HEK293 (cell line): ENCODE measurements around the gene ZMYM3.

Experiments
- CTCF ChIA-PET: fragments of 350-600 bp; formaldehyde crosslinking; extraction: SDS; loops from one replicate; lab custom pipeline; 2021; ENCODE audit warnings: antibody characterized with exemption; lab: Yijun Ruan, JAX
- POLR2A ChIA-PET: fragments of 300-600 bp; formaldehyde crosslinking; extraction: SDS; loops from one replicate; lab custom pipeline; 2020; ENCODE audit warnings: antibody characterized with exemption, inconsistent platforms; lab: Yijun Ruan, JAX
- H3K27ac ChIP-seq: fragments of 200-500 bp; sonication (Bioruptor generic); 2 replicates; pipeline ENCODE4 v1.5.1; 2014; ENCODE audit warnings: low read depth, low read length, control low read depth, inconsistent platforms; ENCODE audit errors: extremely low read depth
- H3K36me3 ChIP-seq, 2 experiments: fragments of 200-500 bp in 1 of 2; sonication (Bioruptor generic) in 1 of 2; 1 replicate in 1 of 2; 2 replicates in 1 of 2; pipeline ENCODE4 v1.5.1; 2014 to 2017; ENCODE audit warnings: inconsistent platforms in 2 of 2, low read length in 2 of 2; ENCODE audit not compliant: control insufficient read depth in 2 of 2, insufficient read depth in 1 of 2
- H3K4me1 ChIP-seq: fragments of 200-500 bp; sonication (Bioruptor generic); 2 replicates; pipeline ENCODE4 v1.5.1; 2014; ENCODE audit warnings: mild to moderate bottlenecking, low read length, inconsistent platforms; ENCODE audit not compliant: control insufficient read depth, insufficient read depth
- H3K4me3 ChIP-seq: 2 replicates; pipeline ENCODE4 v1.5.1; 2011; ENCODE audit warnings: low read depth, mild to moderate bottlenecking, control low read depth, low read length, moderate library complexity
- H3K9me3 ChIP-seq: fragments of 200-500 bp; sonication (Bioruptor generic); 2 replicates; pipeline ENCODE4 v1.5.1; 2014; ENCODE audit warnings: low read depth, low read length, inconsistent platforms; ENCODE audit not compliant: control insufficient read depth, insufficient read depth
- MEIS1 ChIP-seq: sonication (generic); formaldehyde crosslinking; IDR thresholded peaks from 2 replicates; pipeline ENCODE4 v1.8.1; 2022; ENCODE audit warnings: missing genetic modification reagents, mild to moderate bottlenecking, borderline replicate concordance
- PRDM1 ChIP-seq: fragments of 450-650 bp; formaldehyde crosslinking; IDR thresholded peaks from 2 replicates; pipeline ENCODE4; 2016; ENCODE audit warnings: missing biosample characterization, missing genetic modification characterization
- SALL2 ChIP-seq: fragments of 450-650 bp; formaldehyde crosslinking; IDR thresholded peaks from 2 replicates; pipeline ENCODE4 v1.5.0; 2017; ENCODE audit warnings: missing biosample characterization, mild to moderate bottlenecking, missing genetic modification characterization, borderline replicate concordance
- TCF7L2 ChIP-seq: IDR thresholded peaks from 2 replicates; pipeline ENCODE4 v1.6.1; 2011; ENCODE audit warnings: low read depth, mild to moderate bottlenecking, inconsistent platforms, low read length, moderate library complexity, borderline replicate concordance
- ZFP69B ChIP-seq: fragments of 450-650 bp; formaldehyde crosslinking; IDR thresholded peaks from 2 replicates; pipeline ENCODE4 v1.5.1; 2016; ENCODE audit warnings: missing biosample characterization, missing genetic modification characterization
- ZNF133 ChIP-seq: fragments of 450-650 bp; formaldehyde crosslinking; IDR thresholded peaks from 2 replicates; pipeline ENCODE4 v1.5.1; 2016; ENCODE audit warnings: missing biosample characterization, missing genetic modification characterization
- ZNF239 ChIP-seq: fragments of 450-650 bp; formaldehyde crosslinking; IDR thresholded peaks from 2 replicates; pipeline ENCODE4 v1.5.1; 2016; ENCODE audit warnings: missing biosample characterization, missing genetic modification characterization
- ZNF266 ChIP-seq: fragments of 450-650 bp; formaldehyde crosslinking; IDR thresholded peaks from 2 replicates; pipeline ENCODE4 v1.5.1; 2016; ENCODE audit warnings: missing biosample characterization, missing genetic modification characterization, low read depth
- ZNF292 ChIP-seq: fragments of 450-650 bp; formaldehyde crosslinking; IDR thresholded peaks from 2 replicates; pipeline ENCODE4 v1.5.1; 2016; ENCODE audit warnings: low read depth, missing biosample characterization, missing genetic modification characterization, borderline replicate concordance
- ZNF792 ChIP-seq: fragments of 450-650 bp; formaldehyde crosslinking; IDR thresholded peaks from 2 replicates; pipeline ENCODE4 v1.5.1; 2016; ENCODE audit warnings: missing biosample characterization, missing genetic modification characterization
- TF ChIP-seq, protein P1 (sequence below): fragments of 450-650 bp; formaldehyde crosslinking; IDR thresholded peaks from 2 replicates; pipeline ENCODE4 v1.5.1; 2016; ENCODE audit warnings: missing biosample characterization, missing genetic modification characterization, borderline replicate concordance
- TF ChIP-seq, protein P2 (sequence below): fragments of 450-650 bp; formaldehyde crosslinking; IDR thresholded peaks from 2 replicates; pipeline ENCODE4 v1.5.1; 2016; ENCODE audit warnings: missing biosample characterization, missing genetic modification characterization, borderline replicate concordance

Gene ZMYM3

GRCh38 chrX:71250841-71251240 is 3.1 kb downstream of the ZMYM3 start:
- Histone ChIP-seq H3K4me1 (peaks cover 5% of the 10 kb centered on the region; the same call in 1 of the 2 replicates), H3K4me3 (no peak overlapping the region), H3K27ac (no peak overlapping the region), H3K36me3 (peaks cover 7 to 53% of the 10 kb centered on the region in 2 experiments), H3K9me3 (no peaks in the 10 kb centered on the region)
- ChIA-PET POLR2A (no interaction called here), CTCF (interaction anchor here (0.5 to 1.1 kb wide), 2 partner anchors 33 to 132 kb away, joined by 3 to 4 read pairs; partner anchors contain the start of genes MED12 and NONO)
- TF ChIP-seq ZNF133 (tag by site-specific recombination) (no peak), ZFP69B (no peak), PRDM1 (no peak), ZNF792 (tag by site-specific recombination) (no peak), TCF7L2 (no peak), MEIS1 (CRISPR knock-in tag) (no peak)
- TF ChIP-seq, protein P1, sequence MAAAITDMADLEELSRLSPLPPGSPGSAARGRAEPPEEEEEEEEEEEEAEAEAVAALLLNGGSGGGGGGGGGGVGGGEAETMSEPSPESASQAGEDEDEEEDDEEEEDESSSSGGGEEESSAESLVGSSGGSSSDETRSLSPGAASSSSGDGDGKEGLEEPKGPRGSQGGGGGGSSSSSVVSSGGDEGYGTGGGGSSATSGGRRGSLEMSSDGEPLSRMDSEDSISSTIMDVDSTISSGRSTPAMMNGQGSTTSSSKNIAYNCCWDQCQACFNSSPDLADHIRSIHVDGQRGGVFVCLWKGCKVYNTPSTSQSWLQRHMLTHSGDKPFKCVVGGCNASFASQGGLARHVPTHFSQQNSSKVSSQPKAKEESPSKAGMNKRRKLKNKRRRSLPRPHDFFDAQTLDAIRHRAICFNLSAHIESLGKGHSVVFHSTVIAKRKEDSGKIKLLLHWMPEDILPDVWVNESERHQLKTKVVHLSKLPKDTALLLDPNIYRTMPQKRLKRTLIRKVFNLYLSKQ = no peak
- TF ChIP-seq, all 188 proteins: peak for 0

DNA sequence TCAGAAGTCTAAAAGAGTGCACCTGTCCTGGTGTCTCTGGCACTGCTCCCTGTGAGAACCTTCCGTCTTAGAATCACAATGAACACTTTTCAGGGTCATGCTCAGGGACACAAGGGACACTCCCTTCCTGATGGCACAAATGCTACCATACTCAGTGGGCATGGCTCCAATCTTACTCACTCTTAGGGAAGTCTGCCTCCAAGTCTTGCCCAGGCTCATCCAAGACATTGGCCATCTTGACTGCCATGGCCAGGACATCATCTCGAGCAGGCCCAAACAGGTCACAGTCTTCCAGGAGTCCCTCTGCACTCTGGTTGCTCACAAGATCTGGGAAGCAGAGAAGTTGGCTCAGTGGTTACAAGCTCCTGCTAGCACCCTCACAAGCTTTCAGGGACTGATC is 8.8 kb downstream of the ZMYM3 start:
- ChIA-PET CTCF (interaction anchor here (0.5 kb wide), 2 partner anchors 9 to 425 kb away, joined by 3 read pairs; partner anchors contain the start of gene ZMYM3), POLR2A (interaction anchor here (0.6 to 1.2 kb wide), 3 partner anchors 8 to 50 kb away, joined by 3 to 5 read pairs (median 3); no protein-coding TSS in a partner anchor)
- Histone ChIP-seq H3K27ac (no peak overlapping the region), H3K4me3 (no peak overlapping the region), H3K4me1 (no peaks in the 10 kb centered on the region), H3K36me3 (peaks cover 17 to 99% of the 10 kb centered on the region in 2 experiments), H3K9me3 (no peaks in the 10 kb centered on the region)
- TF ChIP-seq, protein P1 = no peak
- TF ChIP-seq SALL2 (tag by site-specific recombination) (no peak), PRDM1 (no peak), ZNF292 (tag by site-specific recombination) (no peak)

GRCh38 chrX:71244359-71245128 is 9.4 kb downstream of the ZMYM3 start:
- TF ChIP-seq ZNF292 (tag by site-specific recombination) (no peak), ZNF266 (tag by site-specific recombination) (no peak), ZNF239 (tag by site-specific recombination) (no peak)
- TF ChIP-seq, protein P2, sequence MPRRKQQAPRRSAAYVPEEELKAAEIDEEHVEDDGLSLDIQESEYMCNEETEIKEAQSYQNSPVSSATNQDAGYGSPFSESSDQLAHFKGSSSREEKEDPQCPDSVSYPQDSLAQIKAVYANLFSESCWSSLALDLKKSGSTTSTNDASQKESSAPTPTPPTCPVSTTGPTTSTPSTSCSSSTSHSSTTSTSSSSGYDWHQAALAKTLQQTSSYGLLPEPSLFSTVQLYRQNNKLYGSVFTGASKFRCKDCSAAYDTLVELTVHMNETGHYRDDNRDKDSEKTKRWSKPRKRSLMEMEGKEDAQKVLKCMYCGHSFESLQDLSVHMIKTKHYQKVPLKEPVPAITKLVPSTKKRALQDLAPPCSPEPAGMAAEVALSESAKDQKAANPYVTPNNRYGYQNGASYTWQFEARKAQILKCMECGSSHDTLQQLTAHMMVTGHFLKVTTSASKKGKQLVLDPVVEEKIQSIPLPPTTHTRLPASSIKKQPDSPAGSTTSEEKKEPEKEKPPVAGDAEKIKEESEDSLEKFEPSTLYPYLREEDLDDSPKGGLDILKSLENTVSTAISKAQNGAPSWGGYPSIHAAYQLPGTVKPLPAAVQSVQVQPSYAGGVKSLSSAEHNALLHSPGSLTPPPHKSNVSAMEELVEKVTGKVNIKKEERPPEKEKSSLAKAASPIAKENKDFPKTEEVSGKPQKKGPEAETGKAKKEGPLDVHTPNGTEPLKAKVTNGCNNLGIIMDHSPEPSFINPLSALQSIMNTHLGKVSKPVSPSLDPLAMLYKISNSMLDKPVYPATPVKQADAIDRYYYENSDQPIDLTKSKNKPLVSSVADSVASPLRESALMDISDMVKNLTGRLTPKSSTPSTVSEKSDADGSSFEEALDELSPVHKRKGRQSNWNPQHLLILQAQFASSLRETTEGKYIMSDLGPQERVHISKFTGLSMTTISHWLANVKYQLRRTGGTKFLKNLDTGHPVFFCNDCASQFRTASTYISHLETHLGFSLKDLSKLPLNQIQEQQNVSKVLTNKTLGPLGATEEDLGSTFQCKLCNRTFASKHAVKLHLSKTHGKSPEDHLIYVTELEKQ (tag by site-specific recombination) = no peak
- peaks cover 17 to 98% of the 10 kb centered on the region in 2 experiments for H3K36me3 ChIP-seq

More at GRCh38 chrX:71244359-71245128, 9.4 kb downstream of the ZMYM3 start:
- no peaks in the 10 kb centered on the region for H3K4me1 ChIP-seq
- ChIA-PET POLR2A (interaction anchor here (0.6 to 1.2 kb wide), 3 partner anchors 9 to 49 kb away, joined by 3 to 5 read pairs (median 3); no protein-coding TSS in a partner anchor), CTCF (interaction anchor here (0.5 kb wide), 1 partner anchor 425 kb away, joined by 3 read pairs; no protein-coding TSS in a partner anchor)
- no peaks in the 10 kb centered on the region for H3K9me3 ChIP-seq
- H3K27ac ChIP-seq = no peak overlapping the region
- no peak overlapping the region for H3K4me3 ChIP-seq
